NCI-H2171 treated with DMSO at 0.1 percent for 48 hours (cell line): Measurements from ENCODE around the gene YLPM1.
A peak's percentile ranks its signal among the peaks of the same experiment; 100 is the strongest.

Experiments
- DNase-seq: peaks from one replicate; lab custom pipeline; 2025; lab: John Stamatoyannopoulos, UW

YLPM1 gene

DNA sequence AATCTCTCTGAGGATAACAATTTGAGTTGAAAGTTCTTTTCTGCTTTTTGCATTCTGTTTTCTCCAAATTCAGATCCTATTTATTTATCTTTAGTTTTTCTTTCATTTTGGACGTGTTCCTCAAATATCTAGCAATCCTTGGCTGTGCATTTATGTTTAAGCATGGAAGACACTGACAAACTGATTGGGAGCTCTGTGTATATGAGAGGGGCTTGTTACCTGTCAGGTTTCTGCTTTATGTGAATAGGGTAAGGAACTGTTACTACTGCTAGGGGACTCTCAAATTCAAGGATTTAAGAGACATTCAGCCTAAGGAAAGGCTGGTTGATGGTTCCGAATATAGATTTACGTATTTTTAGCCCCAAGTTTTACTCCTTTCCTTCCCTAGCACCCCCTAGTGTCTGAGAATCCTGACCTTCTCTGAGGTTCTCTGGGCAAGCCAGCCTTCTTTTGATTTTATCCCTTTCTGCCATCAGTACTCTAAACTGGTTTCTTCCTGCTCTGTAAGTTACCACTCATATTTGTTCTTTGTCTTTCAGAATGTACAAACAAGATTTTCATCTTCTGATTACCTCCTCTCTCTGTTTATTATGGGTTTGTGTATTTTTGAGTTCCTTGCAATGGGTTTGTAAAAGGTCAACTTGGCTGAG, 30.5 kb downstream of the YLPM1 start:
- DNase-seq = no peak

DNA sequence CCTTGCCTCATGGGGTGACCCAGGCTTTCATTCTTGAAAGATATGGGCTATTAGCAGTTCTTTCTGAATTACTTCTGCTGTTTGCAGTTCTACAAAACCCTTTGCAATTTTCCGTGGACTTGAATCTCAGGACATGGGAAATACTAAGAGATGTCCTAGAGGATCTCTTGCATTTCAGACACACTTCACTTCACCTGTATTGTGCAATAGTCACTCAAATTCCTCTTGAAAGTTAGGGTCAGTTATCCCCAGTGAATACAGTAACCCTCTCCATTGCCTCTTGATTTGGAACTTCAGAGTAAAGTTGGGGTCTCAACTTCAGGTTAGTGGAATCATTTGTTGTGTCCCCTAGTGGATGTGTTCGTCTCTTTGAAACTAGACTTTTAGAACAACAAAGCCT, 31.8 kb downstream of the YLPM1 start:
- no peak for DNase-seq

DNA sequence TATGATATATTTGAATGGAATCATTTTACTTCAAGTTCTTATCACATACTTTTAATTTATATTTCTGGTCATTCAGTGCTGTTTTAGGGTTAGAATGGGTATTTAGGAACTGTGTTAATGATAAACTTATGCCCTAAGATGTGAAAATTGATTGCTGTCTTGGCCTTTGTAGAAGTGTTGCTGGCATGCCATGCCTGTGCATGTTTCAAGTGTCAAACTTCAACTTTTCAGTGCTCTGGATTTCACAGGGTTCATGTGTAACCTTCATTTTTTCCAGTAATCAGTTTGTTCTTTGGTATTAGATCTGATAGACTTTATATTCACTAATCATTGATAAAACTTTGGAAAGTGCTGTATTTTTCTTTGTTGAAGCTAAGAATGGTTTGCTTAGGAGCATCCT, 36.6 kb downstream of the YLPM1 start:
- DNase-seq = no peak

DNA sequence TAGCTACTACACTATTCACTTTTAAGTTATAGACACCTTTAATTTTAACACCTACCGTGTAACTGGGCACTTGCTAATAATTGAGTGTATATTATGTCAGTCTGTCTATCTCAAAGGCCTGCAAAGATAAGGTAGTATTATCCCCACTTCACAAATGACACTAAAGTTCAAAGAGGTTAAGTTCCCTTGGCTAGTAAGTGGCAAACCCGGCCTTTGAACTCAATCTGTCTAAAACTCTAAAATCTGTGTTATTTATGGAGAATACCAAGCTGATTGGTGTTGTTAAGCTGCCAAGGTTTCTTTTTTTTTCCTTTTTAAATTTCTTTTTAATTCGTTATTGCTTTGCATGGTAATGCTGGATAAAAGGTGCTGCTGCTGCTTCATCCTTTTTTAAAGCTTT, 37.7 kb downstream of the YLPM1 start:
- DNase-seq = no peak

DNA sequence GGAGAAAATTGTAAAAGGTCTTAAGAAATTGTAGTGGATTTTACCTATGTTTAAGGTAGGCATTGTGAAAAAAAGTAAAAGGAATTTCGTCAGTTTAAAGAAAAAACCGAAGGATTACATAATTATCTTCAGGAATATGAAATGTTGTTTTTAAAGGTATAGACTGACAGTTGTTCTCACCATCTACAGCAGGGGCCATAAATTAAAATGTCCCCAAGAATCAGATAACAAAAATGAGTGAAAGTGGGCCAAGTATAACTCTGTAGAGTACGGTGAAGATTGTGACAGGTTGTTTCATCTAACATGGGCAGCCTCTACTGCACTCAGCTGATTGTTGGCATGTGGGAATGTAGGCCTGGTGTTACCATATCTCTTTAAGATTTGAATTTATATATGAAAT, 38.3 kb downstream of the YLPM1 start:
- no peak for DNase-seq

DNA sequence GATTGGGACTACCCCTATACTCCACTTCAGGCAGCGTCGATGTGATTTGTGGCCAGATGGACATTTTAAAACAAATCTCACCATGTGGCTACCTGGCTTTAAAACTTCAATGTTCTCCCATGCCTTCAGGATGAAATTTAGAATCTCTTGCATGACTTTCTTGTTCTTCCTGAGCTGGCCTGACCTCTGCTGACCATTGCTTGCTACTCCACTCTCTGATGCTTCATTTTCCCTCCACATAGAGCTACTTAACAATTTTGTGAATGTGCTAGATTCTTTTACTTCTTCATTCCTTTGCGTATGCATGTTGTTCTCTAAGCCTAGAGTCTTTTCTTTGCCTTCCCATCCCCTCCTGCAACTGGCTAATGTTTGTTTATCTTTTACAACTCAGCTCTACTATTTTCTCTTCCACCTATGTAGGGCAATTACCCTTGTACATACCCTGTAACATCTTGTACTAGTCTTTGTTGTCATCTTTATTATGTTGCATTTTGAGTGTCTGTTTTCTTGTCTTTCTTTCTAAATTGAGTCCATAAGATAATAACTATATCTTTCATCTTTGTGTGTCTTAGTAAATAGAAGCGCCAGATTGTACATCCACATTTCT, 41.2 kb downstream of the YLPM1 start:
- DNase-seq = no peak

DNA sequence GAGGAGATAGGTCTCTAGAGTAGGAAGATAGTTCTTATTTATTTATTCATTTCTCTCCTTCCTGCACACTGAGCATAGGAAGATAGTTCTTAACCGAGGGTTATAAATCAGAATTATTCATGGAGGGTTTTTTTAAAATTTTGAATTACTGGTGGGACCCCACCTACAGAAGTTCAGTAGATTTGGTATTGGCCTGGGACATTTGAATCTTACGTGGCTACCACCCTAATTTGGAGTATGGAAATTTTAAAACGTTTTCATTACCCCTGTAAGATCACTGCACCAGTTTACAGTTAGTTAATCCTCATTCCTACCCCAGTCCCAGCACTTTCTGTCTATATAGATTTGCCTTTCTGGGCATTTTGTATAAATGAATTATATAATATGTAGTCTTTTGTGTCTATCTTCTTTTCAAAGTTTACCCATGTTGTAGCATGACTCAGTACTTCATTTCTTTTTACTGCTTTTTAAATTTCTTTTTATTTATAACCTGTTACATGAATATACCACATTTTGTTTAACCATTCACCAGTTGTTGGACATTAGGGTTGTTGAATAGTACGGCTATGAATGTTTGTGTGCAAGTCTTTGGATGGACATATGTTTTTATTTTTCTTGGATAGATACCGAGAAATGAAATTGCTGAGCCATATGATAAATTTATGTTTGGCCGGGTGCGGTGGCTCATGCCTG, 44.9 kb downstream of the YLPM1 start:
- no peak for DNase-seq

DNA sequence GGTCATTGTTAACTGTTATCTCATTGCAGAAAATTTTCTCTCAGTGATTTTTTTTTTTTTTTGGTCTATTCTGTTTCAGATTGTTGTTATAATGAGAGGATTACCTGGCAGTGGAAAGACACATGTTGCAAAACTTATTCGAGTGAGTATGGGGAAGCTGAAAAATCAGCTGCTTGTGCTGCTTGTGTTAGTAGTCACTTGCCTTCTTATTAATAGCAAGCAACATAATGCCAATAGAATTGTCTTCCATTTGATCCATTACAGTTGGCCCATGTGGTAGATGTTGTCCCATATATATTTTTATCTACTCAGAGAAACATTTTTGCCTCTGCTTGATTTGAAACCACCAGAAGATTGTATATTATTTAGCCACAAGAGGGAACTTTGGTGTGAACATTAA, 53.0 kb downstream of the YLPM1 start:
- DNase-seq = no peak

DNA sequence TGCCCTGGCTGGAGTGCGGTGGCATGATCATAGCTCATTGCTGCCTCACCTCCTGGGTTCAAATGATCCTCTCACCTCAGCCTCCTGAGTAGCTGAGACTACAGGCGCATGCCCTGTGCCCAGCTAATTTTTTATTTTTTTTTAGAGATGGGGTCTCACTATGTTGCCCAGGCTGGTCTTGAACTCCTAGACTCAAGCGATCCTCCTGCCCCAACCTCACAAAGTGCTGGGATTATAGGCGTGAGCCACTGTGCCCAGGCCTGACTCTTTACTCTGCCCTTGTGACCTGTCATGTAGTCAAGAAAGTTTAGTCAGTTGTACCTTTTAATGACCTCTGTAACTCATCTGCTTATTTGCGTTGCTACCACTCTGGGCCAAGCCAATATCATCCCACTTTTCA, 57.2 kb downstream of the YLPM1 start:
- DNase-seq = no peak

DNA sequence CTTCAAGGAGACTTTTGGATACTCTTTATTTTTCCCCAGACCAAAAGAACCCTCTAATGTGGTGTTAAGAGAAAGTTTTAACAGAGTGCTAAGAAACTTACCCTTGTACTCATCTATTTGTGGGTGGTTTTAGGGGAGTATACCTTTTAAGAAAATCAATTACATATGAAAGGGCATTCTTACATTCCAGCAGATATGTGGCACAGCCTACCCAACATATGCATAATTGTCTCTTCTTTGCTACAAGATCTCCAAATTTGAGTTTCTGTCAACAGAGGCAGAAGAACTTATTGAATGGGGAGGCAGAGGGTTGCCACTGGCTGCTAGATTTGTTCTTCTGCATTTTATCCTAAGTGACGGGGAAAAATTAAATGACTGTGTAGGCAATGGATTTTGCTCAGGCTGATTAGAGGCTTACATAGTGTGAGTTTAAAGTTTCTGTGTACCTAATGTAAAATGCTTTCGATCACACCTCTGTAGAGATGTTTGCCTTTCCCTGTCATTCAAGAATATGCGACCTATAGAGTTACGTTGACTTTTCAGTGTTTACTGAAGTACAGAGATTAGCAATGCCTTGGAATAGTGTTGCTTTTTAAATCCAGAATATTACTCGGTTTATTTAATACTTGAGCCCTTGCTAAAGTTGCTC, 58.3 kb downstream of the YLPM1 start:
- DNase-seq = no peak

DNA sequence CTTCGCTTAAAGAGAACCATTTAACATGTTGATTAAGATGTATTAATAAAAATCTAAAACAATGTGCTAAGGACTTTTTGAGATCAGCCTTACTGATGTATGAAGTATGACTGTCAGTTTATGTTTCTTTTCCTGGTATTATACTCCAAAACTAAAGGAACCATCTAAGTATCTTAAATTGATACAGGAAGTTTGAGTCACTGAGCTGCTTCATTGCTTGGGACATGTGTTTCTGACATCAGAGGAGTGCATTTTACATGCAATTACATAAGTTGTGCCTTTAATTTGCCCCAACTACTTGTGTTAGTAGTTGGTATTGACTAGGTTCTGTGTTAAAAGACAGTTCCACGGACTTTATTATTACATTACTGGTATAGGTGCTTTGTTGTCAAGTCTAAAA, 61.9 kb downstream of the YLPM1 start:
- no peak for DNase-seq

DNA sequence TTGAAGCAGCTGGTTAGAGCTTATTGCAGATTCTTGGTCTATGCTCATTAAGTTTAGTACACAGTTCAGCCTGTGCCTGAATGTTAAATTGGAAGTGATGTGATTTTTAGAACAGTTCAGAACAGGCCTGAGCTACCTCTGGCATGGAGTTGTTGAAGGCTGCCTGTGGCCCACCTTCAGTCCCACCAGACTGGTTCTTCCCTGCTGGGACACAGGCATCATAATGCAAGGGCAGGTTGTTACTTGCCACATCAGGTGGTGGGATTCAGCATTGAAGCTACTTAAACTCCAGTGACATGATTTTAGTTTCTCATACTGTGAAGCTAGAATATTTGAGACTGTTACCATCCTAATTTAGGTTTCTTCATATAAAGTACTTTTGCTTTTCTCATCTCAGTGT, 63.5 kb downstream of the YLPM1 start:
- DNase-seq = peak; percentile 26

DNA sequence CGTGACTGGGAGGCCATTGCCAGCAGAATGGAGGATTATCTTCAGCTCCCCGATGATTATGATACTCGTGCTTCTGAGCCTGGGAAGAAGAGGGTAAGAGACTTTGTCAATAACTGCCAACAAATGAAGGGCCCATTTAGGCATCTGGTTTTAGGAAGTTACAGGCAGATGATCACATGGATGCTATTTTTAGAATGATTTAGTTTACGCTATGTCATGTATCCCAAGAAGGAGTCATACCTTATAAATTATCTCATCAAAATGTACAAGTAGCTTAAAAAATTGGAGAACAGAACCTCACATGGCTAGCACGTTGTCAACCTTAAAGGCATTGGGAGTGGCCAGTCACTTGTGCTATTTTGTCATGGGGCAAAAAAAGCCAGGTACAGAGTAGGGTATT, 66.1 kb downstream of the YLPM1 start:
- DNase-seq = no peak

DNA sequence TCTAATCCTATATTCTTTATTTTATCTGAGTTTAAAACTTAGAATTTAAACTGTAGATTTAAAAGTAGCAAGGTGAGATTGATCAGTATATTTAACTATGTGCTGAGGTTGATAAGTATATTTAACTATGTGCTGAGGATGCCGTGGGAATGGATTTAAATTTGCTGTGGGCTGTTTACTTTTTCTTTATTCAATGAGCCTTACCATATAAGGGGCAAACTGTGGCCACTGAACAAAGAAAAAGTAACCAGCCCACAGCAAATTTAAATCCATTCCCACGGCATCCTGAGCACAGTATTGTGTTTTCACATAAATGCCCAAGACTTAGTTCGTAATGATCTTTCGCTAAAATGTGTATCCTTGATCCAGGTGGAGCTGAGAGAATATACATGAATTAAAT, 69.7 kb downstream of the YLPM1 start:
- no peak for DNase-seq

DNA sequence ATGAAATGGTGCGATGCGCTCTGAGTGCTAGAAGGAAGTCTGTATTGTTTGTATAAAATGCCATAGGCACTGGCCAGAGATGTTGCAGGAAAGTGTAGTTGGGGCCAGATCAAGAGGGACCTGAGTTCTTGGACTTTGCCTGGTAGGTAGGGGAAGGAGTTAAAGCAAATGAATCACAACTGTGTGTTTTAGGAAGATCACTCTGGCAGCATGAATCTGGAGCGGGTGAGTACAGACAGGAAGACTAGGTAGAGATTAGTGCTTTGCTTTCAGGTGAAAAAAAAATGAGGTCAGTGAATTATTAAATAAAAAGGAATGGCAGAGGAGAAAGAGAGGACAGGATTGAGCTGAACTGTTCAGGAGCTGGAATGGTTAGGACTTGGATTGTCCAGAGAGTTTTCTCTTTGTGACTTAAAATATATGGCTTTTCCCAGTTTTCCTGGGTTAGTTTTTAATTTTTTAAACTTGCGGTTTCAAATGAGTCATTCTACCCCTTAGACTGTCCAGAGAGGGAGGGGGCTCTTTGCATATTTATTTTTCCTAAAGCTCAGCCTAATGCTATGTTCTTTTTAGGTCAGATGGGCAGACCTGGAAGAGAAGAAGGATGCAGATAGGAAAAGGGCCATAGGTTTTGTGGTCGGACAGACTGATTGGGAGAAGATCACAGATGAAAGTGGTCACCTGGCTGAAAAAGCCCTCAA, 71.7 kb downstream of the YLPM1 start:
- no peak for DNase-seq

DNA sequence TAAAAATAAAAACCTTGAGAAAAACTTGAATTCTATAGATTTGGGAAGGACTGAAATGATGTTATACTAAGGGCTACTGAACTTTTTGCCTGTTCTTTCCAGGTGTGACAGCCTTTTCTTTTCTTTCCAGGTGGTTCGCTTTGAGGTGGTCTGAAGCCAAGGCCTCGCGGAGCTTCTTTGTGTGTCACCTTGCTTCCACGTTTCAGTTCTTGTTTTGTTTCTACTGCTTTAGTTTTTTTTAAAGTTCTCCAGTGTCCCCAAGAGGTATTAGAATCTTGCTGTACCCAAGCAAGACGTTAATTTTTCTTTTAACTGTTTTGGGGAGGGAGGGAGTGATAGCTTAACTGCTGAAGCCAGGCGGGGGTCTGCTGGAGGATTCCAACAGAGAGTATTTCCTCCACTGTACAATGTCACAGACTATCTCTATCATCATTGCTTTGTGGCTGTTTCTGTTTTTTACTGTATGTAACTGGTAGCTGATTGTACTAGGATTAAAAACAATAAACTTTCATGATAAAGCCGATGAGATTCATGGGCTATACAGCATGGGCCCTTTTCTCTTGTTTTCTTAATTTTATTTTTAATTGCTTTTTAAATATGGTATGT, 72.6 kb downstream of the YLPM1 start:
- no peak for DNase-seq

DNA sequence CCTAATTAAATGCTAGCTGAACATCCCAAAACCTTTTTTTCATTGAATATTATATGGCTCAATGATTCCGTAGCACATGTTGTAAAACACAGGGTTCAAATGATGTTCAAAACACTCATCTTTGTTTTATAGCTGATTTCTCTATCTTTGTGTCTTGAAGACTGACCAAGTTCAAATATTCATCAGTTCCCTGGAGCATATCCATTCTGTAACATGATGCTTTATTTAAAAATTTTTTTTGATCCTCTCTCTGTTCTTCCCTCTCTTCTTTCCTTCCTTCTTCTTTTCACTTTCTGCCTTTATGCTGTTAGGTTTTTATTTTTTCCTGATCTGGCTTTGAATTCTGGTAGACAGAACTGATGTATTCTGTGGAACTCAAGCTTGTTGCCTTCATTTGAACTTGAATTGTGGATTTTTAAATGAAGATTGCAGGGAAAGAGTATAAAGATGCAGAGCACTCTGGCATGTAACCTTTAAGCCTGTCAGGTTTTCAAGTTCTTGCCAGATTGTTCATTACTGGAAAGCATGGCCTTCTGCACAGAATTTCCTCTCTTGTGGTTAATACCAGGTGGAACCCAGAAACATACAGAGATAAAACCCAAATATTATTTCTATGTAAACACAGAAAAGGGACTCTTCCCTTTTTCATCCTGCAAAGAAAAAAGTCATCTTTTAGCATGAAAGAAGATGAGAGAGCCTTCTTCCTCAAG, 73.3 kb downstream of the YLPM1 start:
- peak; percentile 63 for DNase-seq

DNA sequence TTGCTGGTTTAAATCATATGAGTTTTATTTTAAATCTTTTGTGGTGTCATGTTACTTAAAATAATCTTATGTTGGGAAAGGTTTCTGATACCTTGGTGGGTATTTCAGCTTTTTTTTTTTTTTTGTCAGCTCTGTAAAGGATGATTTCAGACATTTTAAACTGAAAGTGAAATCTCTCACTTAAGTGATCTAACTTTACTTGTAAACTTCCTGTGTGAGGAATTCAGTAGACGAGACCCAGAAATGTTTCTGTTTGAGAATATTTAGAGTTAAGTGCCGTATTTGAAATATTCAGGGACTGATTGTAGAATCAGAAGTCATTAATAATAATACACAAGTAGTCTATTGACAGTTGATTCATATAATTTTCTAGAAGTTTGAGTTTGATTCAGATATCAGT, 75.0 kb downstream of the YLPM1 start:
- no peak for DNase-seq

DNA sequence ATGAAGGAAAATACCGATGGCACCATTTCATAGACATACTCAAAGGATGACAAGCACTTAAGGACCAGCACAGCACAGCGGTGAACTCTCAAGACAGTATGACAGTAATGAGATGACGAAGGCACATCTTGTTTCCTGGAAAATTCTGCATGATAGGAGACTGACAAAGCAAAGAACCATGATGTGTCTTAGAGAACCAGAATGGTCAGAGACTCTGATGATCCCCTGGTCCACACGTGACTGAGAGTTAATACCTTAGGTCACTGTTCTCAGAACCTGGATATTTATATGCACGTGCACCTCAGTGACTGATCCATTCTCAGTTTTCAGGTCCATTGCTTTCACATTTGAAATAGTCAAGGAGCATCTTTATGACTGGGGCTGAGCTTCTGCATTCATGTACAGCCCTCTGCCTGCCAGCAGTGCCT, 77.5 kb downstream of the YLPM1 start:
- DNase-seq = no peak

DNA sequence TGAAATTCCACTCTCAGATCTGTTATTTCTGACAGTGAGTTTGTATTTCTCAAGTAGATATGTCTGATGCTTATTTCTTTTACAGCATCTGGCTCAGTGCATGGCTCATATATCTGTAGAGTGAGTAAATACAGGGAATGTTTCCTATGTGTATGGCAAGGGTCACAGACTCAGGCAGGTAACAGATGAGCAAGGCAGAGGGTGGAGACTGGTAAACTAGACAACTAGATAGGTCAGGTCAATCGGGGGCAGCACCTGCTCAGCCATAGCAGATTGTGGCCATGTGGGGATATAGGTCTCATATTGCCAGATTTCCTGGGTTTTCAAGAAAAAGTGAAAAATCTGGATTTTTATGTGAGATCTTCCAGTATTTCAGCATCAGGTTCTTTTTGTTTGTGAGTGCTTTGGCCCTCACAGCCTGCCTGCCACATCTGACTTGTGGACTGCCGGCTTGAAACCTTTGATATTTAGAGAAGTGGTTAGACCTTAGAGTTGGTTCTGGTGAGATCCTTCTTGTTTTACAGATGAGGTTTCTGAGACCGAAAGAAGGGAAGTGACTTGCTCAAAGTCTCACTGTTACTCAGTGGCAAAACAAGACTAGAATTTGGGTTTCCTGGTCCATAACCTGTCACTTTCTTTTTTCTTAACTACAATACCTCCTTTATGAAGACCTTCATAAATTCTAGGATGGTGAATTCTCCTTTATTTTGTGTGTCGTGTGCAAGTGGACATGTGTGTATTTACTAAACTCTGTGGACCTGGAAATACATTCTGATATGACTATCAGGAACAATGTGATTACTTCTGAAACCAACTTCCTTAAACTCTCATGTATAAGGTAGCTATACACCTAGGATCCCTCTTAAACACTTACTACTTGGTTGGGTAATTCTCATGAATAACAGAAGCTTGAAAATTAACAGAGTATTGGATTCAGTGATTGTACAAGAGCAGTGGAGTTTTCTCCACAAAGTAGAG, 78.4 kb downstream of the YLPM1 start:
- no peak for DNase-seq
